HT-29 (cell line): Measurements from ENCODE around the gene STK11. TPM values are rescaled to one million over a fixed set of nuclear protein-coding genes. Genes with fewer than 3 reads are reported as not detected.
A peak's percentile ranks its signal among the peaks of the same experiment; 100 is the strongest.

Source experiments
- DNase-seq: peaks from one replicate; pipeline ENCODE4 v3.0.0-alpha.2; 2015; ENCODE audit warnings: low spot score
- total RNA-seq: library from RNA; depleted of rRNA; stranded (reverse); fragments of >200 nt; shearing (Covaris generic); gene quantifications from 2 replicates; pipeline ENCODE4 v1.2.3, GENCODE V29; 2014

STK11 gene
- total RNA-seq, 1 experiment from 2014 or later: 101 TPM

GRCh38 chr19:1259876-1260748, 54.5 kb downstream of the STK11 start:
- no peak for DNase-seq

GRCh38 chr19:1260749-1261537, 55.4 kb downstream of the STK11 start:
- peak; percentile 91 for DNase-seq

- no peak for DNase-seq
Measured at GRCh38 chr19:1261538-1261797, 55.9 kb downstream of the STK11 start.

GRCh38 chr19:1261798-1262622, 56.4 kb downstream of the STK11 start:
- DNase-seq: peak; percentile 78

- DNase-seq: no peak
Measured at GRCh38 chr19:1262623-1263123, 57.1 kb downstream of the STK11 start.

GRCh38 chr19:1263188-1263587, 57.6 kb downstream of the STK11 start:
- DNase-seq: no peak

- DNase-seq: peak; percentile 70
Measured at GRCh38 chr19:1264801-1265614, 59.4 kb downstream of the STK11 start.

GRCh38 chr19:1265615-1266128, 60.1 kb downstream of the STK11 start:
- DNase-seq: no peak

- DNase-seq: peak; percentile 83
Measured at GRCh38 chr19:1266129-1266915, 60.7 kb downstream of the STK11 start.

- peak; percentile 60 for DNase-seq
Measured at GRCh38 chr19:1266916-1267476, 61.4 kb downstream of the STK11 start.

GRCh38 chr19:1267477-1268225, 62.1 kb downstream of the STK11 start:
- no peak for DNase-seq

- no peak for DNase-seq
Measured at GRCh38 chr19:1268226-1269064, 62.9 kb downstream of the STK11 start.

GRCh38 chr19:1269065-1269477, 63.5 kb downstream of the STK11 start, which contains the start of gene CIRBP:
CIRBP (plus strand) TSS chr19:1269332; CDS start chr19:1270934, 1,602 bp downstream.
- peak; percentile 95 for DNase-seq

GRCh38 chr19:1269478-1270212, 64.1 kb downstream of the STK11 start:
- peak; percentile 86 for DNase-seq

- no peak for DNase-seq
Measured at GRCh38 chr19:1270213-1270853, 64.8 kb downstream of the STK11 start.

- DNase-seq: no peak
Measured at GRCh38 chr19:1270854-1271527, 65.4 kb downstream of the STK11 start.
